GM19035 (cell line): ENCODE measurements around the gene USP6NL.
"Not testable (repeated sequence)": the region's sequence is repeated elsewhere in the genome, so short reads cannot be mapped to it uniquely, and the experiment has no call there.

Source experiments
- ATAC-seq: cut with Tn5 transposase; IDR thresholded peaks from one replicate; pipeline ENCODE4 v1.9.1; 2021; ENCODE audit not compliant: unreplicated experiment

Gene USP6NL

GRCh38 chr10:11448545-11449244 lies 162.8 kb downstream of the USP6NL start:
- ATAC-seq: peak; percentile 77

- peak; percentile 52 for ATAC-seq
Observed at GRCh38 chr10:11448190-11448544, 163.3 kb downstream of the USP6NL start.

- ATAC-seq: no peak
Observed at GRCh38 chr10:11447586-11447985, 163.9 kb downstream of the USP6NL start.

- ATAC-seq: no peak
Observed at GRCh38 chr10:11446864-11447263, 164.6 kb downstream of the USP6NL start.

- no peak for ATAC-seq
Observed at GRCh38 chr10:11446133-11446532, 165.3 kb downstream of the USP6NL start.

GRCh38 chr10:11444531-11445228 lies 166.8 kb downstream of the USP6NL start:
- ATAC-seq: no peak

GRCh38 chr10:11444155-11444530 lies 167.3 kb downstream of the USP6NL start:
- ATAC-seq: no peak

GRCh38 chr10:11443468-11444154 lies 167.8 kb downstream of the USP6NL start:
- ATAC-seq: no peak

- no peak for ATAC-seq
Observed at GRCh38 chr10:11442001-11442773, 169.3 kb downstream of the USP6NL start.

GRCh38 chr10:11441151-11441535 lies 170.3 kb downstream of the USP6NL start:
- ATAC-seq: no peak

GRCh38 chr10:11440250-11441150 lies 170.9 kb downstream of the USP6NL start:
- ATAC-seq: no peak

GRCh38 chr10:11439523-11440053 lies 171.9 kb downstream of the USP6NL start:
- ATAC-seq: no peak

- no peak for ATAC-seq
Observed at GRCh38 chr10:11437391-11438142, 173.9 kb downstream of the USP6NL start.

GRCh38 chr10:11436445-11436844 lies 175.0 kb downstream of the USP6NL start:
- ATAC-seq: not testable (repeated sequence)

GRCh38 chr10:11435581-11435981 lies 175.9 kb downstream of the USP6NL start:
- ATAC-seq: no peak

GRCh38 chr10:11434324-11434723 lies 177.1 kb downstream of the USP6NL start:
- ATAC-seq: no peak

GRCh38 chr10:11433657-11434056 lies 177.8 kb downstream of the USP6NL start:
- ATAC-seq: no peak

GRCh38 chr10:11431216-11431555 lies 180.3 kb downstream of the USP6NL start:
- no peak for ATAC-seq

- no peak for ATAC-seq
Observed at GRCh38 chr10:11430421-11431215, 180.8 kb downstream of the USP6NL start.
